HL-60 (cell line): ENCODE data around the gene LSM4.

Source experiments
- CTCF ChIP-seq: IDR thresholded peaks from one replicate; pipeline ENCODE4 v1.5.1; 2011; ENCODE audit warnings: low read length, control low read depth, inconsistent platforms; ENCODE audit not compliant: insufficient read depth
- REST ChIP-seq: IDR thresholded peaks from 2 replicates; pipeline ENCODE4 v1.6.1; 2012; ENCODE audit warnings: low read depth; ENCODE audit not compliant: insufficient replicate concordance

DNA sequence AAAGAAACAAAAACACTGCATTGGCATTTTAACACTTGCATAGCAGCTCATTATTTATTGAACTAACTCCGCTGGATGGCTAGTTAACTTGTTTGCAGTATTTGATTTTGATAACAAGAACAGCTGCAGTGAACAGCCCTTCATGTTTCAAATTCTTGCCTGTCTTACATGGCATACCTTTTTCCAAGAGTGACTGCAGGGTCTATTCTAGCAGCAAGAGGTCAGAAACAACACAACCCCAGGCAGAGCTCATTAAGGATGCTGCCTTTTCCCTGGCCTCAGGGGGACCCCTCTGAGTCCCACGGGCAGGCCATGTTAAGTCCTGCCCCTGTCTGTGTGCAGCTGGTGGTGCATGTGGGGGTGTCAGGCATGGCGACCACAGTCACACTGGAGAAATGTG lies 34.2 kb upstream of the LSM4 start:
- TF ChIP-seq CTCF (no peak), REST (no peak)
